Measurements from ENCODE around the gene CHST11.

Gene CHST11

GRCh38 chr12:104637604-104638003, 180.9 kb downstream of the CHST11 start:
- DNase-seq, result no peak

GRCh38 chr12:104638218-104638850, 181.6 kb downstream of the CHST11 start:
- no peak for DNase-seq

- no peak for DNase-seq
Observed at GRCh38 chr12:104638851-104639240, 182.1 kb downstream of the CHST11 start.

- no peak for DNase-seq
Observed at GRCh38 chr12:104640956-104641355, 184.2 kb downstream of the CHST11 start.

- no peak for DNase-seq
Observed at GRCh38 chr12:104641862-104642261, 185.1 kb downstream of the CHST11 start.

- no peak for DNase-seq
Observed at GRCh38 chr12:104643093-104643818, 186.5 kb downstream of the CHST11 start.

- DNase-seq, result no peak
Observed at GRCh38 chr12:104643819-104644669, 187.3 kb downstream of the CHST11 start.

- no peak for DNase-seq
Observed at GRCh38 chr12:104648756-104649155, 192.0 kb downstream of the CHST11 start.

GRCh38 chr12:104649217-104649824, 192.6 kb downstream of the CHST11 start:
- no peak for DNase-seq

- DNase-seq, result no peak
Observed at GRCh38 chr12:104649921-104650320, 193.2 kb downstream of the CHST11 start.

- DNase-seq, result no peak
Observed at GRCh38 chr12:104650541-104650940, 193.8 kb downstream of the CHST11 start.

- DNase-seq, result no peak
Observed at GRCh38 chr12:104651811-104652210, 195.1 kb downstream of the CHST11 start.

GRCh38 chr12:104652358-104652757, 195.6 kb downstream of the CHST11 start:
- no peak for DNase-seq

GRCh38 chr12:104652910-104653309, 196.2 kb downstream of the CHST11 start:
- DNase-seq, result no peak

- no peak for DNase-seq
Observed at GRCh38 chr12:104653730-104654664, 197.2 kb downstream of the CHST11 start.

GRCh38 chr12:104654665-104655609, 198.2 kb downstream of the CHST11 start:
- DNase-seq, result no peak

GRCh38 chr12:104656383-104656782, 199.6 kb downstream of the CHST11 start:
- DNase-seq, result no peak

GRCh38 chr12:104656921-104657320, 200.2 kb downstream of the CHST11 start:
- DNase-seq, result no peak

- no peak for DNase-seq
Observed at GRCh38 chr12:104657726-104658484, 201.2 kb downstream of the CHST11 start.

GRCh38 chr12:104659058-104659457, 202.3 kb downstream of the CHST11 start:
- no peak for DNase-seq

All from stimulated activated CD4-positive, alpha-beta T cell treated with anti-CD3 and anti-CD28 coated beads, Interleukin-1b, Interleukin-23, amount 100 ng/mL, for 48 hours (primary cell).